DND-41 (cell line): Measurements from ENCODE around the gene LTBP1.

ENCODE experiments used
- ATAC-seq: fragments of 200-7000 bp; cut with Tn5 transposase; 3 replicates; pipeline ENCODE4 v1.9.1; 2021; ENCODE audit warnings: low read depth; ENCODE audit not compliant: insufficient read depth
- DNase-seq: peaks from one replicate; pipeline ENCODE4 v3.0.0-alpha.2; 2020
- H2AFZ ChIP-seq: 2 replicates; pipeline ENCODE4 v1.6.0; 2012; ENCODE audit warnings: low read depth, low read length
- H3K27ac ChIP-seq: 2 replicates; pipeline ENCODE4 v1.5.1; 2012; ENCODE audit warnings: low read length, inconsistent platforms
- H3K27me3 ChIP-seq: fragments of 200-600 bp; sonication (generic); 2 replicates; pipeline ENCODE4 v1.6.0; 2012; ENCODE audit warnings: low read length, mild to moderate bottlenecking, inconsistent platforms; ENCODE audit not compliant: insufficient read depth, poor library complexity
- H3K36me3 ChIP-seq: 2 replicates; pipeline ENCODE4 v1.5.1; 2012; ENCODE audit warnings: low read length, inconsistent platforms; ENCODE audit not compliant: insufficient read depth
- H3K4me1 ChIP-seq: 2 replicates; pipeline ENCODE4 v1.5.1; 2012; ENCODE audit warnings: mild to moderate bottlenecking, low read length; ENCODE audit not compliant: insufficient read depth
- H3K4me2 ChIP-seq: 2 replicates; pipeline ENCODE4 v1.6.0; 2012; ENCODE audit warnings: mild to moderate bottlenecking, moderate library complexity, low read length, inconsistent platforms; ENCODE audit not compliant: insufficient read depth
- H3K4me3 ChIP-seq, 2 experiments: fragments of 200-600 bp in 1 of 2; shearing (Covaris generic) in 1 of 2; 2 replicates each; pipeline ENCODE4 v1.5.1; 2012 to 2016; ENCODE audit warnings: inconsistent platforms in 2 of 2, low read length in 2 of 2, mild to moderate bottlenecking in 2 of 2, low read depth in 1 of 2, moderate library complexity in 1 of 2
- H3K79me2 ChIP-seq: 2 replicates; pipeline ENCODE4 v1.6.0; 2012; ENCODE audit warnings: low read length, inconsistent platforms; ENCODE audit not compliant: insufficient read depth
- H3K9ac ChIP-seq: 2 replicates; pipeline ENCODE4 v1.6.0; 2012; ENCODE audit warnings: low read depth, mild to moderate bottlenecking, inconsistent platforms, low read length, moderate library complexity
- H3K9me3 ChIP-seq: 2 replicates; pipeline ENCODE4 v1.5.1; 2012; ENCODE audit warnings: low read length, moderate library complexity, mild to moderate bottlenecking, inconsistent platforms; ENCODE audit not compliant: insufficient read depth, severe bottlenecking
- H4K20me1 ChIP-seq: 2 replicates; pipeline ENCODE4 v1.6.0; 2012; ENCODE audit warnings: low read length; ENCODE audit not compliant: insufficient read depth
- EZH2 ChIP-seq: IDR thresholded peaks from 3 replicates; pipeline ENCODE4 v1.6.1; 2012; ENCODE audit warnings: borderline replicate concordance, low read depth, mild to moderate bottlenecking, moderate library complexity, low read length, inconsistent platforms; ENCODE audit not compliant: severe bottlenecking
- TF ChIP-seq, protein P1 (sequence below): IDR thresholded peaks from 2 replicates; pipeline ENCODE4 v1.5.1; 2012; ENCODE audit warnings: borderline replicate concordance, low read length, moderate library complexity, mild to moderate bottlenecking; ENCODE audit not compliant: poor library complexity, severe bottlenecking; ENCODE audit errors: extremely low read depth

LTBP1 gene

DNA sequence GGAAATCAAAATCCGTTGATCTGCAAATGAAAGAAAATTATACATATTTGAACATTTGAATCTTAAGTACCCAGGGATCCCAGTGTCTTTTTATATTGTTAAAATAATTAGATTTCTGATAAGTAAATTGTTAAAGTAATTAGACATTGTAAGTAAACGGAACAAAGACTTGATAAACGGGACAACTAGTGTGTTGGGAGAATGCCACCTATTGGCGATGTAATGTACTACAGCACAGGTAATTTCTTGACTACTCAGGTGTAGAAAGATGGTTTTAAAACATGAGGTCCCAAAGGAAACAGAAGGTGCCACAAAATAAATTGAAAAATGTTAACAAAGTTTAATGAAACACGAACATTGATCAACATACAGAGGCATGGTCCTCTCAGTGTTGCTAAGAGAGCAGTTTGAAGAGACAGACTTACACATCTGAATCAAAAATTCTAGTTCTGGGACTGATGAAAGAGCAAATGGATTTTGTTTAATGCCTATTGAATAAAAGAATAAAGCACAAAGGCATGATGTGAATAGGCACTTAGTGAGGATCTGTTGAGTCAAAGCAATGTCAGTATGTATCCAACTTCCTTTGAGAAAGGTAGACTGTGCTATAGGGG, 426.3 kb downstream of the LTBP1 start:
- Histone ChIP-seq H3K27ac (no peak overlapping the region), H3K9me3 (no peaks in the 10 kb centered on the region), H3K4me1 (0 out of 2 replicates have a peak, but pooled peaks cover 3% of the 10 kb centered on the region), H3K79me2 (no peaks in the 10 kb centered on the region), H3K36me3 (no peaks in the 10 kb centered on the region), H4K20me1 (no peaks in the 10 kb centered on the region), H2AFZ (0 out of 2 replicates have a peak overlapping the region, but pooled peaks have one; percentile 52), H3K9ac (no peak overlapping the region), H3K27me3 (no peaks in the 10 kb centered on the region), H3K4me3 (no peak overlapping the region), H3K4me2 (no peak overlapping the region)
- ATAC-seq = peak; percentile 59; the same call in 2 of the 3 replicates
- DNase-seq = peak; percentile 36
- TF ChIP-seq EZH2 = no peak
- TF ChIP-seq, protein P1, sequence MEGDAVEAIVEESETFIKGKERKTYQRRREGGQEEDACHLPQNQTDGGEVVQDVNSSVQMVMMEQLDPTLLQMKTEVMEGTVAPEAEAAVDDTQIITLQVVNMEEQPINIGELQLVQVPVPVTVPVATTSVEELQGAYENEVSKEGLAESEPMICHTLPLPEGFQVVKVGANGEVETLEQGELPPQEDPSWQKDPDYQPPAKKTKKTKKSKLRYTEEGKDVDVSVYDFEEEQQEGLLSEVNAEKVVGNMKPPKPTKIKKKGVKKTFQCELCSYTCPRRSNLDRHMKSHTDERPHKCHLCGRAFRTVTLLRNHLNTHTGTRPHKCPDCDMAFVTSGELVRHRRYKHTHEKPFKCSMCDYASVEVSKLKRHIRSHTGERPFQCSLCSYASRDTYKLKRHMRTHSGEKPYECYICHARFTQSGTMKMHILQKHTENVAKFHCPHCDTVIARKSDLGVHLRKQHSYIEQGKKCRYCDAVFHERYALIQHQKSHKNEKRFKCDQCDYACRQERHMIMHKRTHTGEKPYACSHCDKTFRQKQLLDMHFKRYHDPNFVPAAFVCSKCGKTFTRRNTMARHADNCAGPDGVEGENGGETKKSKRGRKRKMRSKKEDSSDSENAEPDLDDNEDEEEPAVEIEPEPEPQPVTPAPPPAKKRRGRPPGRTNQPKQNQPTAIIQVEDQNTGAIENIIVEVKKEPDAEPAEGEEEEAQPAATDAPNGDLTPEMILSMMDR = peak; percentile 85

DNA sequence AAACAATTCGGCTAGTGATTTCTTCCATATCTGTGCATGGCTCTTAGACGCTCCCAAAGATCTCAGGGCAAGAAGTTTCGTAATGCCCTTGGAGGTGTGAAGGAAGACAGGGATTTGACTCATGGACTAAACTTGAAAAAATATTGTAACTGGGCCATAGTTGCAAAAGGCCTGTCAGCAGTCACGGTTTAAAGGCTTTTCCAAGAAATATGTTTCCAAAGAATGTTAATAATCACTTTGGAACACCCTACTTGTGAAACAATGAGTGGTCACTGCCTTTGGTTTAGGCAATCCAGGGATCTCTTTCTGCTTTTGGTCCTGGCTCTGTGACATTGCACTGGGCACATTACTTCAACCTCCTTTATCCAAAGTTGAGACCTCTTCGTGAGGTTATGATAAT, 427.2 kb downstream of the LTBP1 start:
- H2AFZ ChIP-seq = no peak overlapping the region
- no peaks in the 10 kb centered on the region for H3K9me3 ChIP-seq
- ATAC-seq = no peak
- H3K9ac ChIP-seq = no peak overlapping the region
- H3K36me3 ChIP-seq = no peaks in the 10 kb centered on the region
- 0 out of 2 replicates have a peak, but pooled peaks cover 3% of the 10 kb centered on the region for H3K4me1 ChIP-seq
- no peak overlapping the region for H3K4me3 ChIP-seq
- no peak overlapping the region for H3K27ac ChIP-seq
- no peaks in the 10 kb centered on the region for H3K27me3 ChIP-seq
- H4K20me1 ChIP-seq = no peaks in the 10 kb centered on the region
- H3K4me2 ChIP-seq = no peak overlapping the region
- TF ChIP-seq, protein P1 = no peak
- TF ChIP-seq EZH2 = no peak
- no peaks in the 10 kb centered on the region for H3K79me2 ChIP-seq
- DNase-seq = no peak

GRCh38 chr2:33375054-33375453, 428.3 kb downstream of the LTBP1 start:
- ATAC-seq (no peak), DNase-seq (no peak)
- Histone ChIP-seq H3K27ac (no peak overlapping the region), H3K9me3 (no peaks in the 10 kb centered on the region), H4K20me1 (no peaks in the 10 kb centered on the region), H3K4me1 (0 out of 2 replicates have a peak, but pooled peaks cover 3% of the 10 kb centered on the region), H3K4me2 (no peak overlapping the region), H2AFZ (no peak overlapping the region), H3K27me3 (no peaks in the 10 kb centered on the region), H3K4me3 (no peak overlapping the region), H3K9ac (no peak overlapping the region), H3K79me2 (no peaks in the 10 kb centered on the region), H3K36me3 (no peaks in the 10 kb centered on the region)
- no peak for TF ChIP-seq EZH2
- TF ChIP-seq, protein P1 = no peak

DNA sequence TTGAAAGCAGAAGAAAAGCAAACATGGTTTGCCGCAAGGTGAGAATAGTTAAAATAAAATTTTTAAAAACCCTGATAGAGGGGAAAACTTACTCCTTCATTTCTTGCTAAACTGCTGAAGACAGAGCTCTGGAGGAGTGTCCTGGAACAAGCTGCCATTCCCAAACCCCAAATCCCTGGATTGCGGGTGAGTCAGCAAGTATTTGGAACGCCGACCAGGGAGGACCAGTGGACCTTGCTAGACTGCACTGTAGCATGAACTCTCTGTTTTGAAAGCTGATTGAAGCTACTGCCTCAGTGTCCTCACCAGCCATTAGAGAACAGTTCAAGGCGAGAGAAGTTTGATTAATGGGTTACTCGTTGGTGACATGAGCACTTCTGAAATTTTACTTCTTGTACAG, 430.3 kb downstream of the LTBP1 start:
- TF ChIP-seq EZH2 = no peak
- TF ChIP-seq, protein P1 = no peak
- no peak for DNase-seq
- no peak for ATAC-seq

More for the DNA sequence above, 430.3 kb downstream of the LTBP1 start:
- H3K27me3 ChIP-seq = no peaks in the 10 kb centered on the region
- no peak overlapping the region for H3K4me3 ChIP-seq
- no peak overlapping the region for H3K9ac ChIP-seq
- no peak overlapping the region for H3K4me2 ChIP-seq
- no peaks in the 10 kb centered on the region for H4K20me1 ChIP-seq
- no peak overlapping the region for H3K27ac ChIP-seq
- H3K36me3 ChIP-seq = no peaks in the 10 kb centered on the region
- H3K4me1 ChIP-seq = peaks cover 10% of the 10 kb centered on the region; the same call in 1 of the 2 replicates
- no peaks in the 10 kb centered on the region for H3K9me3 ChIP-seq
- H3K79me2 ChIP-seq = no peaks in the 10 kb centered on the region
- H2AFZ ChIP-seq = no peak overlapping the region
